Measurements from ENCODE around the gene FAM120B.

- no peak for TF ChIP-seq EZH2 (IDR thresholded peaks at IDR 0.05; ENCODE audit: borderline replicate concordance, insufficient read depth, low read length, poor library complexity, severe bottlenecking)
- no peak for TF ChIP-seq CTCF (IDR thresholded peaks at IDR 0.05; ENCODE audit: poor library complexity, severe bottlenecking)
- TF ChIP-seq RAD21 (conservative IDR thresholded peaks at IDR 0.05), result no peak
- TF ChIP-seq POLR2AphosphoS5 (IDR thresholded peaks at IDR 0.05), result no peak
- TF ChIP-seq EP300 (conservative IDR thresholded peaks at IDR 0.05; ENCODE audit: poor library complexity, severe bottlenecking), result no peak
- no peak for TF ChIP-seq REST (IDR thresholded peaks at IDR 0.05; ENCODE audit: borderline replicate concordance)
- no peak for TF ChIP-seq MXI1 (conservative IDR thresholded peaks at IDR 0.05; ENCODE audit: poor library complexity, severe bottlenecking)
- TF ChIP-seq TAF1 (IDR thresholded peaks at IDR 0.05; ENCODE audit: low read depth), result no peak
Measured at GRCh38 chr6:170347975-170348374, 41.4 kb downstream of the FAM120B start.
